Epidermal melanocyte (primary cell): ENCODE results near the gene SEC11A.
"Not testable (repeated sequence)": the region's sequence is repeated elsewhere in the genome, so short reads cannot be mapped to it uniquely, and the experiment has no call there.

ENCODE experiments used
- DNase-seq: peaks from one replicate; pipeline ENCODE4 v3.0.0; 2011; ENCODE audit warnings: low spot score; ENCODE audit not compliant: insufficient read length

The SEC11A gene

GRCh38 chr15:84716036-84716732 is at the start of gene SEC11A:
Gene SEC11A, minus strand, starts transcription at chr15:84716139. Its CDS starts 64 bp downstream, at chr15:84716075.
- peak; percentile 96 for DNase-seq

DNA sequence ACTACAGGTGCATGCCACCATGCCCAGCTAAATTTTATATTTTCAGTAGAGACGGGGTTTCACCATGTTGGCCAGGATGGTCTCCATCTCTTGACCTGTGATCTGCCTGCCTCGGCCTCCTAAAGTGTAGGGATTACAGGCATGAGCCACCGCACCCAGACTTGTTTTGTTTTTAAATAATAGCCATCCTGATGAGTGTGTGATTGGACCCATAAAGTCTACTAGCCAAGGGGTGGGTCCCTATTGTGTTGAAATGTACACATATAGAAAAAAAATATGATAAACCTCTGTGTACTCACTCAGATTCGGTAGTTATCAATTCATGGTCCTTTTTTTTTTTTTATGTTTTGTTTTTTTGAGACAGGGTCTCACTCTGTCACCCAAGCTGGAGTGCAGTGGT is 49.7 kb upstream of the SEC11A start:
- DNase-seq = no peak

- DNase-seq = no peak
These were observed 49.0 kb upstream of the SEC11A start for GRCh38 chr15:84764989-84765388.

- DNase-seq = no peak
These were observed 48.6 kb upstream of the SEC11A start for GRCh38 chr15:84764585-84764984.

- DNase-seq = no peak
These were observed 47.1 kb upstream of the SEC11A start for GRCh38 chr15:84762840-84763572.

DNA sequence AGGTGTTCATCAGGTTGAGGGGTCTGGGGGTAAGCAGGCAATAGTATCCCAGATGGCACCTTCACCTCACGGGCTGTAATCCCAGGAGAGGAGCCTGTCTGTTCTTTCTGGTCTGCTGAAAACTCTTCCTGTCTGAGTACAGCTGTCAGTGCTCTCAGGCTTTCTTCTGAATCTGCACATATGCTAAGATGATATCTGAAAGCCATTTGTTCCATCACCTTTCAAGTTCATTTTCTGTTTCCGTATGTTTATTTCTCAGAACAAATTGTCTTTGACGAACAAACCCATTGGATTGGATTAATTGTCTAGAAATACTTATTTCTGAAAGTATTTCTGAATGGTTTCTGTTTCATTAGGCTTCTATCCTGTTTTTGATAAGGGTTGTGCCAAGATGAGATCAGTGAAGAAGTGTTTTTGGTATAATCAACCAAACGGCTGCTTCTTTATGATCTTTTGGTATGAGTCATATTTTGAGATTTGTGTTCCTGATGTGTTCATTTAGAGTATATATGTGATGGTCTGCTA is 45.7 kb upstream of the SEC11A start:
- DNase-seq = no peak

- DNase-seq = no peak
These were observed 44.3 kb upstream of the SEC11A start for GRCh38 chr15:84760219-84760618.

DNA sequence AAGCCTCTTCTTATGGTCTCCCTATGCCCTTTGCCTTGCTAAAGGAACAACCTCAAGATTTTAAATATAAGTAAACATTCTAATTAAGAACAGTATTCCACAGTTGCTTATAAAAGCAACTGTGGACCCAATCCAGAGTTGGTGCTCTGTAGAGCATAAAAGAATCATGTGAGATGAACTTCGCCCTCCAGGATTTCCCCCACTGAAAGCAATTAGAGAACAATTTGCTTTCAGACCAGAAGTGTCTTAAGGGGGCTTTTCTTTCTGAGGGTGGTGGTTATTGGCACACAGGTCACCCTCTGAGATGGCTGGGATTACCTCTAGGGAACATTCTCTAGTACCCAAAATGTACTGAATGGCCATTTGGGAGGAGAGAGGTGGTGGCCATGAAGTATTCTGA is 43.1 kb upstream of the SEC11A start:
- DNase-seq = no peak

- no peak for DNase-seq
These were observed 40.0 kb upstream of the SEC11A start for GRCh38 chr15:84755736-84756527.

DNA sequence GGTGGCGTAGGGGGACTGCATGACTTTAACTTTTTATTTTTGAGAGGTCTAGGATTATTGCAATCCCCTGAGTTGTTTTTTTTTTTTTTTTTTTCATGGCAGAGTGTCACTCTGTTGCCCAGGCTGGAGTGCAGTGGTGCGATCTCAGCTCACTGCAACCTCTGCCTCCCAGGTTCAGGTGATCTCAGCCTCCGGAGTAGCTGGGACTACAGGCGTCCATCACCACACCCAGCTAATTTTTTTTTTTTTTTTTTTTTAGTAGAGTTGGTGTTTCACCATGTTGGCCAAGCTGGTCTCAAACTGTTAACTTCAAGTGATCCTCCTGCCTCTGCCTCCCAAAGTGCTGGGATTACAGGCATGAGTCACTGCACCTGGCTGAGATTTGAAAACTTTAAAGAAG is 39.0 kb upstream of the SEC11A start:
- not testable (repeated sequence) for DNase-seq

DNA sequence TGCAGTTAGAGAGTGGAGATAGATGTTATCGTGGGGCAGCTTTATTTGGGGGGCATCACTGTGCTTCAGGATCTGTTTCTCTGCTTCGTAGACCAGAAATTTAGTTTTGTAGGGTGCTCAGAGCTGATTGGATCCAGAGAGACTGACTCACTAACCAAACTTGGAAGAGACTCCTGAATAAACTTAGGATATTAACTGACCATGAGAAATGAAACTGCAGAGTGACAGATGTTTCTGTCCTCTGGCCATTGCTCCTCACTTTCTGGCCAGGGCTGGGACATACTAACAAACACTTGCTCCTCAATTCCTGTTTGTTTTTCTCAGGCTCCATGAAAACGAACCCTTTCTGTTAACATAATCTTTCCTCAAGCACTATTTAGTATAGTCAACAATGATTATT is 36.8 kb upstream of the SEC11A start:
- no peak for DNase-seq

GRCh38 chr15:84752195-84752594 is 36.3 kb upstream of the SEC11A start:
- no peak for DNase-seq

- not testable (repeated sequence) for DNase-seq
These were observed 35.8 kb upstream of the SEC11A start for GRCh38 chr15:84751721-84752120.

DNA sequence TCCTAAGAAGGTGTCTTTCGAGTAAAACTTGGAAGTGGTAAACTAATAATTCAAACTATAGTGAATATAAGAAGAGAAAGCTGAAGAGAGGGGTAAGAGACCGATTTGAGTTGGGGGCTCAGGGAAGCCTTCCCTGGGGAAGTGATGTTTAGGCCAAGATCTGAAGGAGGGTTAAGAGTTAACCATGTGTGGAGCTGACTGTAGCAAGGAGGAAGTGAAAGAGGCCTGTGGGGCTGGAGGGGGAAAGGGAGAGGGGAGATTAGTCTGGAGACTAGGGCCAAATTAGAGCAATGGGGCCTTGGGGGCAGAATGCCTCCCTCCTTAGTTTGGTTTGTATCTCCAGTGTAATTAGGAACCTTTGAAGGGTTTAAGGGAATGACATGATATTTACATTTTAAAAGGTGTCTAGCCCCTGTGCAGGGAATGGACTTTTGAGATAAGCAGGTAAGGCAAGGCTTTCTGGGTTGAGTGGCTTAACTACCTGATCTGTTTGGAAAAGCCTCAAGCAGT is 34.7 kb upstream of the SEC11A start:
- DNase-seq = no peak

DNA sequence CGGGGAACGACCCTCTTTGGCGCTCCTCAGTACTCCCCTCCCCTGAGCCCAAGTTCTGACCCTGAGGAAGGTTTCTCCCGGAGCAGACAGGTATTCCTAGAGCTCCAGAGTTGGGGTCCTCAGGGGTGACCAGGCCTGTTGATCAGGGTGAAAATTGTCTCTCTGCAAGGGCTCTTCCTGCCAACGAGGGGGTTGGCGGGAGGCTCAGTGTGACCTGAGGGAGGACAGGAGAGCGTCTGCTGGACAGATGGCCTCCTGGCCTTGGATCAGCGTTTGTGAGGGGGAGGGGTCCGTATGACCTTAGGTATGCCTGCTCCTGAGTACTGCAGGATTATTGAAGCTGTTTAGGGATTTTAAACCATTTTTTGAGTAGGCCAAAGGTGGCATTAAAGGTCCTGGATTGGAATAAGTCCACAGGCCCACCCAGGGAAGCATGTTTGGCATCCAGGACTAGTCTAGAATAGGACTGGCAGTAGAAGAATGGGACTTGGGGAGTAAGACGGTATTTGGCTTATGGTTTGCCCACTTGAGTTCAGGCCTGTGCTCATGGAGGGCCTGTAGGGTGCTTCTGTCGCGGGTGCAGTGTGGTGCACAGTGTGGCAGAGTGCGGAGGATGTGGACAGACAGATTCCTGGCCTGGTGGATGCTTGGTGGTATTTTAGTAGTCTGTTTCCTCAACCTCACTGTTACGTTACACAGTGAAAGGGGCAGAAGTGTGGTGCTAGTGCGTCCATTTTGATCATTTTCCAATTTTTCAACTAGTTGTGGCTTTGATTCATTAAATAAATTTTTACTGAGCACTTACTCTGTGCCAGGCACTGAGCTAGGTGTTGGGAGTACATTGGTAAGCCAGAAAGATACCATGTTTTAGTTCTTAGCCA is 33.4 kb upstream of the SEC11A start:
- no peak for DNase-seq

GRCh38 chr15:84748274-84749110 is 32.6 kb upstream of the SEC11A start, which contains the start of gene ZNF592:
Gene ZNF592, plus strand, starts transcription at chr15:84748592. Its CDS starts 34,084 bp downstream, at chr15:84782676.
- peak; percentile 40 for DNase-seq

- no peak for DNase-seq
These were observed 31.7 kb upstream of the SEC11A start for GRCh38 chr15:84747416-84748273.

DNA sequence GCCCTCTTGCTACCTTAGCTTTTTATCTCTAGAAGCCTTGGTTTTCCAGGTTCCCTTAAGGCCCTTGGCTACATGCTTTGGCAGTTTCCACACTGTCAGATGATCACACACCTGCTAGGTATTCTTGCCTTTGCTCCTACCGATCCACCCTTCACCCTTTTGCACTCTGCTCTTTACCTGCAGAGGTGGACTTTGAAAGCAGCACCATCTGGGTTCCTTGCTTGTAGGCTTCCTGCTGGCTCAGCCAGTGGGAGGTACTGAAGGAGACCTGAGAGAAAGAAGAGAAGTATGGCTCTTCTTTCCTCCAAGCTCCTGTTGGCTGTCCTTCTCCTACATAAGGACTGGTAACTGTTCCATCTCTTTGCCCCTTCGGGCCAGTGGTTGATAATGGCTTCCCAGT is 25.2 kb upstream of the SEC11A start:
- no peak for DNase-seq

GRCh38 chr15:84740691-84741090 is 24.8 kb upstream of the SEC11A start:
- no peak for DNase-seq
